Amniotic epithelial cell (primary cell): ENCODE results near the gene ADRA2C.

Experiments
- DNase-seq: peaks from one replicate; pipeline ENCODE4 v3.0.0-alpha.2; 2010; ENCODE audit warnings: low read depth

ADRA2C gene

GRCh38 chr4:3766036-3766784, at the start of gene ADRA2C:
Gene ADRA2C (plus strand): TSS chr4:3766385. CDS start chr4:3766607, 222 bp downstream.
- DNase-seq: no peak

GRCh38 chr4:3716631-3717235, 49.5 kb upstream of the ADRA2C start:
- no peak for DNase-seq

- no peak for DNase-seq
Measured at GRCh38 chr4:3717241-3717640, 48.9 kb upstream of the ADRA2C start.

- no peak for DNase-seq
Measured at GRCh38 chr4:3718462-3718861, 47.7 kb upstream of the ADRA2C start.

- DNase-seq: no peak
Measured at GRCh38 chr4:3719191-3719590, 47.0 kb upstream of the ADRA2C start.

- no peak for DNase-seq
Measured at GRCh38 chr4:3719836-3720235, 46.3 kb upstream of the ADRA2C start.

- DNase-seq: no peak
Measured at GRCh38 chr4:3720466-3720865, 45.7 kb upstream of the ADRA2C start.

- DNase-seq: no peak
Measured at GRCh38 chr4:3721186-3721585, 45.0 kb upstream of the ADRA2C start.

GRCh38 chr4:3721627-3722026, 44.6 kb upstream of the ADRA2C start:
- no peak for DNase-seq

GRCh38 chr4:3722446-3723231, 43.5 kb upstream of the ADRA2C start:
- no peak for DNase-seq

GRCh38 chr4:3723232-3723642, 42.9 kb upstream of the ADRA2C start:
- no peak for DNase-seq

- DNase-seq: no peak
Measured at GRCh38 chr4:3724319-3725231, 41.6 kb upstream of the ADRA2C start.

- DNase-seq: no peak
Measured at GRCh38 chr4:3725936-3726870, 40.0 kb upstream of the ADRA2C start.

- no peak for DNase-seq
Measured at GRCh38 chr4:3727847-3728469, 38.2 kb upstream of the ADRA2C start.

- no peak for DNase-seq
Measured at GRCh38 chr4:3729188-3729881, 36.9 kb upstream of the ADRA2C start.

- DNase-seq: no peak
Measured at GRCh38 chr4:3729882-3730226, 36.3 kb upstream of the ADRA2C start.

- no peak for DNase-seq
Measured at GRCh38 chr4:3730422-3731190, 35.6 kb upstream of the ADRA2C start.

- DNase-seq: no peak
Measured at GRCh38 chr4:3732076-3733028, 33.8 kb upstream of the ADRA2C start.
